ENCODE measurements around the gene ZCCHC12. TPM values are rescaled to one million over a fixed set of nuclear protein-coding genes. Genes with fewer than 3 reads are reported as not detected.

The ZCCHC12 gene
- total RNA-seq, result not detected in 2 replicates

DNA sequence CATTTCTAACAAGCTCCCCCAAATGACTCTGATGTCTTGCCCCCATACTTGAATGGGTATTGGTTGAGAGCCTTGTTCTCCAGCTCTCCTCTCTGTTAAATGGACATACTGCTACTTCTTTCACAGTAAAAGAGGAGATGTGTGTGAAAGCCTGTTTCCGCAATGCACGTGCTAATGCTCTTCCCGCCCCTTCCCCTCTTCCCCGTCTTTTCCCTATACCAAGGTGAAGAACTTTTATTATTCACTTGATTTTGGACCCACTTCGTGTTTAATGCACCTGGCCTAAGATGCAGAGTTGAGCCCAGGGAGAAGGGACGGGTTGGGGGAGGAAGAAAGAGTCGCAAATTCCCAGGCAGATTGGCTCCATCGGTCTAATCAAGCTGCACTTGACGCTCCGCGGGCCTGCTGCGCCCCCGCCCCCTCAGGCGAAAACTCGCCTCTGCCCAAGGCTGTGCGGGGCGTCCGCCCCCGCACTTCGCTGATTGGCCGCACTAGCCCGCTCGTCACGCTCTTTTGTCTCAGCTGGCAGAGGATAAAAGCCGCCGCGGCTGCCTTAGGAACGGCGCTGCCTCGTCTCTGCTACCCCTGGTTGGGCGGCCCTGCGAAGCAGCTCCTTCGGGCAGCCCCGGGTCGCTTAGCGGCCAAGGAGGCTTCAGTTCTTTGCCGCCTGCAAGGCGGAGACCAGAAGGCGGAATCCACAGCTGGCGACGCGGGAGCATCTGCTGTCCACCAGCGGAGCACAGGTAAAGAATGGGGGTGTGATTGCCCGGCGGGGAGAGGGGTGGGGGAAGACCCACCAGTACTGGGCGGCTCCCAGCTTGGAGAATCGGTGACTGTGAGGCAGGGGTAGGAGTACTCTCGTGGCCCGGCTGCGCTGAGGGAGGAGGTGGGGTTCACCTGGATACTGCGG is at the start of gene ZCCHC12:
ZCCHC12 (plus strand) TSS at position 562 of the 910 bp plus-strand sequence. CDS start 1,421 bp downstream, outside the sequence.

Other genes starting within 250 kb of the ZCCHC12 start
- gene IL13RA1, start 96.2 kb upstream of the ZCCHC12 start, total RNA-seq, result 31.9 and 67.0 TPM in 2 replicates
- gene LONRF3, start 150.8 kb downstream of the ZCCHC12 start, total RNA-seq, result 1.2 TPM in 1 of 2 replicates, not detected in the other
- not detected in 2 replicates for gene CT47C1, start 249.2 kb downstream of the ZCCHC12 start, total RNA-seq